Prostate gland (tissue), 2 donors: ENCODE measurements around the gene SPRTN. TPM values are rescaled to one million over a fixed set of nuclear protein-coding genes. Genes with fewer than 3 reads are reported as not detected.

ENCODE experiments used
- DNase-seq: peaks from one replicate; pipeline ENCODE4 v3.0.0-alpha.2; 2019; ENCODE audit warnings: low spot score
- H3K27ac ChIP-seq, 2 donors: fragments of 200-600 bp; sonication (generic); 2 replicates each; pipeline ENCODE4 v1.5.1; 2017 to 2019
- H3K27me3 ChIP-seq: fragments of 200-600 bp; sonication (generic); replicated peaks from 2 replicates; pipeline ENCODE4 v1.5.1; 2019; ENCODE audit not compliant: insufficient read depth
- H3K36me3 ChIP-seq, 2 donors: fragments of 200-600 bp; sonication (generic); 1 replicate in 1 of 2; 2 replicates in 1 of 2; pipeline versions ENCODE4 v1.5.1 to v1.8.1; 2017 to 2019
- H3K4me1 ChIP-seq: fragments of 200-600 bp; sonication (generic); replicated peaks from 2 replicates; pipeline ENCODE4 v1.5.1; 2019
- H3K4me3 ChIP-seq, 2 donors: fragments of 200-600 bp; sonication (generic); 2 replicates each; pipeline ENCODE4 v1.5.1; 2017 to 2019
- H3K9me3 ChIP-seq: fragments of 200-600 bp; sonication (generic); 2 replicates; pipeline ENCODE4 v1.5.1; 2017
- POLR2A ChIP-seq: fragments of 450-650 bp; IDR thresholded peaks from one replicate; pipeline ENCODE4 v1.6.1; 2016; ENCODE audit warnings: antibody characterized with exemption, mild to moderate bottlenecking
- POLR2AphosphoS5 ChIP-seq: sonication (generic); formaldehyde crosslinking; IDR thresholded peaks from one replicate; pipeline ENCODE4 v1.6.1; 2017; ENCODE audit warnings: antibody characterized with exemption
- WGBS: methylation state at CpG from one replicate; pipeline ENCODE4 v1.1.5; 2018; 5-methylcytosine and 5-hydroxymethylcytosine counted together
- intact Hi-C: fragments of 100-400 bp; cut with DNase I; formaldehyde crosslinking; loops from one replicate; pipeline ENCODE4 v1.14.2; 2022
- total RNA-seq, 2 donors: library from RNA; depleted of rRNA; stranded (reverse); fragments of >200 nt; gene quantifications; one replicate each; pipeline ENCODE4 v1.1.0, GENCODE V29; 2016
- TF ChIP-seq, protein P1 (sequence below), 4 experiments: fragments of 200-600 bp in 2 of 4; fragments of 450-650 bp in 2 of 4; sonication (generic) in 2 of 4; IDR thresholded peaks; 1 replicate in 3 of 4; 2 replicates in 1 of 4; pipeline ENCODE4 v1.5.1; 2016 to 2019; ENCODE audit warnings: antibody characterized with exemption in 4 of 4, mild to moderate bottlenecking in 2 of 4, moderate library complexity in 2 of 4

SPRTN gene, protein sequence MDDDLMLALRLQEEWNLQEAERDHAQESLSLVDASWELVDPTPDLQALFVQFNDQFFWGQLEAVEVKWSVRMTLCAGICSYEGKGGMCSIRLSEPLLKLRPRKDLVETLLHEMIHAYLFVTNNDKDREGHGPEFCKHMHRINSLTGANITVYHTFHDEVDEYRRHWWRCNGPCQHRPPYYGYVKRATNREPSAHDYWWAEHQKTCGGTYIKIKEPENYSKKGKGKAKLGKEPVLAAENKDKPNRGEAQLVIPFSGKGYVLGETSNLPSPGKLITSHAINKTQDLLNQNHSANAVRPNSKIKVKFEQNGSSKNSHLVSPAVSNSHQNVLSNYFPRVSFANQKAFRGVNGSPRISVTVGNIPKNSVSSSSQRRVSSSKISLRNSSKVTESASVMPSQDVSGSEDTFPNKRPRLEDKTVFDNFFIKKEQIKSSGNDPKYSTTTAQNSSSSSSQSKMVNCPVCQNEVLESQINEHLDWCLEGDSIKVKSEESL
- total RNA-seq, result 10 to 100 TPM; 10.8 to 23.4 TPM

- Histone ChIP-seq H3K4me1 (peaks cover 7% of the 10 kb centered on the region), H3K4me3 (peak within 1 kb of the TSS; percentile 70 to 77), H3K36me3 (no peaks in the 10 kb centered on the region), H3K27ac (peak within 1 kb of the TSS; percentile 76 to 87), H3K9me3 (no peaks in the 10 kb centered on the region), H3K27me3 (no peaks in the 10 kb centered on the region)
- no peak for DNase-seq
- intact Hi-C loops, result loop anchor here (5.0 kb wide), 3 partner anchors 84 to 189 kb away; partner anchors contain the start of genes EGLN1, GNPAT and TSNAX
- TF ChIP-seq, protein P1, sequence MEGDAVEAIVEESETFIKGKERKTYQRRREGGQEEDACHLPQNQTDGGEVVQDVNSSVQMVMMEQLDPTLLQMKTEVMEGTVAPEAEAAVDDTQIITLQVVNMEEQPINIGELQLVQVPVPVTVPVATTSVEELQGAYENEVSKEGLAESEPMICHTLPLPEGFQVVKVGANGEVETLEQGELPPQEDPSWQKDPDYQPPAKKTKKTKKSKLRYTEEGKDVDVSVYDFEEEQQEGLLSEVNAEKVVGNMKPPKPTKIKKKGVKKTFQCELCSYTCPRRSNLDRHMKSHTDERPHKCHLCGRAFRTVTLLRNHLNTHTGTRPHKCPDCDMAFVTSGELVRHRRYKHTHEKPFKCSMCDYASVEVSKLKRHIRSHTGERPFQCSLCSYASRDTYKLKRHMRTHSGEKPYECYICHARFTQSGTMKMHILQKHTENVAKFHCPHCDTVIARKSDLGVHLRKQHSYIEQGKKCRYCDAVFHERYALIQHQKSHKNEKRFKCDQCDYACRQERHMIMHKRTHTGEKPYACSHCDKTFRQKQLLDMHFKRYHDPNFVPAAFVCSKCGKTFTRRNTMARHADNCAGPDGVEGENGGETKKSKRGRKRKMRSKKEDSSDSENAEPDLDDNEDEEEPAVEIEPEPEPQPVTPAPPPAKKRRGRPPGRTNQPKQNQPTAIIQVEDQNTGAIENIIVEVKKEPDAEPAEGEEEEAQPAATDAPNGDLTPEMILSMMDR (IDR thresholded peaks at IDR 0.05), result no peak
- TF ChIP-seq POLR2AphosphoS5, result no peak
- no peak for TF ChIP-seq POLR2A
- under 1% methylated on average over 42 of the region's 43 CpGs for WGBS
Observed at GRCh38 chr1:231338270-231339128, at the start of gene SPRTN. TSS of gene SPRTN (plus strand) at chr1:231338293. CDS start at chr1:231338384, 91 bp downstream.

GRCh38 chr1:231295938-231296337 lies 42.2 kb upstream of the SPRTN start:
- H3K4me1 ChIP-seq, result no peaks in the 10 kb centered on the region
- H3K27ac ChIP-seq, result no peak overlapping the region
- intact Hi-C loops, result no loop called here
- no peak for TF ChIP-seq POLR2A
- TF ChIP-seq, protein P1 (IDR thresholded peaks at IDR 0.05), result no peak
- TF ChIP-seq POLR2AphosphoS5, result no peak
- H3K4me3 ChIP-seq, result no peak overlapping the region
- WGBS, result 95% methylated on average over 4 of the region's 4 CpGs
- no peaks in the 10 kb centered on the region for H3K27me3 ChIP-seq
- no peak for DNase-seq
- no peaks in the 10 kb centered on the region for H3K9me3 ChIP-seq
- H3K36me3 ChIP-seq, result no peaks in the 10 kb centered on the region

GRCh38 chr1:231301990-231302389 lies 36.1 kb upstream of the SPRTN start:
- Histone ChIP-seq H3K27me3 (no peaks in the 10 kb centered on the region), H3K4me3 (no peak overlapping the region), H3K27ac (no peak overlapping the region), H3K36me3 (no peaks in the 10 kb centered on the region), H3K4me1 (no peaks in the 10 kb centered on the region), H3K9me3 (no peaks in the 10 kb centered on the region)
- intact Hi-C loops, result no loop called here
- no peak for DNase-seq
- no peak for TF ChIP-seq POLR2A
- TF ChIP-seq, protein P1 (IDR thresholded peaks at IDR 0.05), result no peak
- TF ChIP-seq POLR2AphosphoS5, result no peak
- WGBS, result 95% methylated on average over 3 of the region's 3 CpGs

GRCh38 chr1:231310391-231310934 lies 27.6 kb upstream of the SPRTN start:
- no peaks in the 10 kb centered on the region for H3K4me1 ChIP-seq
- H3K27me3 ChIP-seq, result no peaks in the 10 kb centered on the region
- H3K36me3 ChIP-seq, result no peaks in the 10 kb centered on the region
- H3K9me3 ChIP-seq, result no peaks in the 10 kb centered on the region
- intact Hi-C loops, result no loop called here
- TF ChIP-seq POLR2A, result no peak
- TF ChIP-seq, protein P1 (IDR thresholded peaks at IDR 0.05), result no peak
- no peak for DNase-seq
- no peak overlapping the region for H3K4me3 ChIP-seq
- H3K27ac ChIP-seq, result no peak overlapping the region
- 93% methylated on average over 10 of the region's 10 CpGs for WGBS
